Left lung (tissue), 10 donors: ENCODE measurements around the gene JAZF1. TPM values are rescaled to one million over a fixed set of nuclear protein-coding genes. Genes with fewer than 3 reads are reported as not detected.

Experiments
- ATAC-seq: fragments of 200-7000 bp; cut with Tn5 transposase; one replicate; pipeline ENCODE4 v1.9.1; 2020; ENCODE audit warnings: moderate library complexity
- DNase-seq, 4 donors: peaks; one replicate each; pipeline ENCODE4 v3.0.0-alpha.2; 2013 to 2020
- H3K27ac ChIP-seq, 2 donors: fragments of 200-600 bp; sonication (generic) in 1 of 2; one replicate each; pipeline versions ENCODE4 v1.5.0 to v1.8.0; 2020 to 2021
- H3K27me3 ChIP-seq, 2 donors: fragments of 200-600 bp; sonication (generic) in 1 of 2; one replicate each; pipeline versions ENCODE4 v1.5.0 to v1.8.0; 2020 to 2021
- H3K36me3 ChIP-seq, 2 donors: fragments of 200-600 bp; sonication (generic) in 1 of 2; one replicate each; pipeline versions ENCODE4 v1.5.0 to v1.8.0; 2020 to 2021
- H3K4me1 ChIP-seq, 2 donors: fragments of 200-600 bp; one replicate each; pipeline ENCODE4 v1.8.0; 2021
- H3K4me3 ChIP-seq, 2 donors: fragments of 200-600 bp; sonication (generic) in 1 of 2; one replicate each; pipeline versions ENCODE4 v1.5.0 to v1.8.0; 2020 to 2021; ENCODE audit warnings: mild to moderate bottlenecking in 1 of 2
- H3K9me3 ChIP-seq, 2 donors: fragments of 200-600 bp; sonication (generic) in 1 of 2; one replicate each; pipeline versions ENCODE4 v1.5.0 to v1.8.0; 2020 to 2021
- intact Hi-C, 2 donors: fragments of 100-400 bp; cut with DNase I; formaldehyde crosslinking; loops; one replicate each; pipeline versions ENCODE4 v1.11.2 to v1.14.2; 2022
- polyA plus RNA-seq, 6 donors: library from polyadenylated mRNA; unstranded; fragments of 120-200 nt; gene quantifications; one replicate each; pipeline ENCODE4 v1.2.1, GENCODE V29; 2013; ENCODE audit not compliant: insufficient read length in 6 of 6
- total RNA-seq, 2 donors: library from RNA; stranded (reverse); fragmentation: NEBNext Ultra II Directional; extraction: Animal tissue kit (Norgen Biotek cat#: 25700); gene quantifications; one replicate each; pipeline ENCODE4 v1.2.1, GENCODE V29; 2021
- TF ChIP-seq, protein P1 (sequence below), 2 donors: fragments of 200-600 bp; sonication (generic) in 1 of 2; IDR thresholded peaks; one replicate each; pipeline versions ENCODE4 v1.5.0 to v1.8.0; 2021; ENCODE audit warnings: antibody characterized with exemption in 2 of 2
- donor health status: DM: no; HTN: yes; CAD: no.
- donor health status: DM: no; HTN: no; CAD: no.

The JAZF1 gene
- total and polyA plus RNA-seq, 8 donors, result 11.1 to 18.2 (median 13.8) TPM

DNA sequence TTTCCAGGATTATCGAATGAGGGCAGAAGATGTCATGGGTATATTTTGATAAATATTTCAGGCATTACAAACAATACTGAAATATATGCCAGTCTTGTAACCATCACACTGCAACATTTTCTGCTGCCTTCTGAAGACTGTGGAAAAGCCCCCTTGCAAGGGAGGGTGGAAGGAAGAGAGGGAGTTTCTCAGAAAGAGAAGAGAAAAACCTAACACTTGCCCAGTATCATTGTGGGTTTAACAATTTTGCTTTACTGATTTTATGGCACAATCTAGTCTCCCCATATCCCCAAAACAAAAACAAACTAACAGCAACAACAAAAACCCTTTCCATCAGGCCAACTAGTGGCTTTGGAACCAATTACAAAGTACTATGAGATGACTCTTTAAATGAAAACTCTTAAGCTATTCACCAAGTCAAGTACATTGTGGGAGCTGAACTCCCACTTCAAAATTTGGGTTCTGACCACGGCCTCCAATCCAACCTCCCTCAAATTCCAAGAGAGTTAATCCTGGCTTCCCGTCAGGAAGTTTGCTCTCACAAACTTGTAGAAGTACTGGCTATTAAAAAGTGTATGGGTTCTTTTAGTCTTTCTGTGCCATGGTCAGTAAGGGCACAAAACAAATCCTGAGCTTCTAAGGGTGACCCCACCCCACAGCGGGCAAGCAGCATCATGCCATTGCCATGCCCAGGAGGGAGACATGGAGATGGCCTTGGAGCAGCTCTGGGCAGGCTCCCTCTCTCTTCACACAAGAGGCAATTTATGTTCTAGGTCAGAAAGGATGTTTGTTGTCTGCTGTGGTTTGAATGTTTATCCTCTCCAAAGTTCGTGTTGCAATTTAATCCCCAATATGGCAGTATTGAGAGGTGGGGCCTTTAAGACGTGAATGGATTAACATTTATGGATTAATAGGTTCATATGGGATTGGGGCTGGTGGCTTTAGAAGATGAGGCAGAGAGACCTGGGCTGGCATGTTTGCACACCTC lies 96.3 kb downstream of the JAZF1 start:
- no peak for ATAC-seq
- Histone ChIP-seq H3K4me3 (no peak overlapping the region), H3K27ac (peak overlapping the region; percentile 21 to 92), H3K36me3 (no peaks in the 10 kb centered on the region), H3K27me3 (no peaks in the 10 kb centered on the region), H3K9me3 (no peaks in the 10 kb centered on the region), H3K4me1 (peaks cover 4 to 93% of the 10 kb centered on the region in 2 donors)
- intact Hi-C loops, result no loop called here
- TF ChIP-seq, protein P1, sequence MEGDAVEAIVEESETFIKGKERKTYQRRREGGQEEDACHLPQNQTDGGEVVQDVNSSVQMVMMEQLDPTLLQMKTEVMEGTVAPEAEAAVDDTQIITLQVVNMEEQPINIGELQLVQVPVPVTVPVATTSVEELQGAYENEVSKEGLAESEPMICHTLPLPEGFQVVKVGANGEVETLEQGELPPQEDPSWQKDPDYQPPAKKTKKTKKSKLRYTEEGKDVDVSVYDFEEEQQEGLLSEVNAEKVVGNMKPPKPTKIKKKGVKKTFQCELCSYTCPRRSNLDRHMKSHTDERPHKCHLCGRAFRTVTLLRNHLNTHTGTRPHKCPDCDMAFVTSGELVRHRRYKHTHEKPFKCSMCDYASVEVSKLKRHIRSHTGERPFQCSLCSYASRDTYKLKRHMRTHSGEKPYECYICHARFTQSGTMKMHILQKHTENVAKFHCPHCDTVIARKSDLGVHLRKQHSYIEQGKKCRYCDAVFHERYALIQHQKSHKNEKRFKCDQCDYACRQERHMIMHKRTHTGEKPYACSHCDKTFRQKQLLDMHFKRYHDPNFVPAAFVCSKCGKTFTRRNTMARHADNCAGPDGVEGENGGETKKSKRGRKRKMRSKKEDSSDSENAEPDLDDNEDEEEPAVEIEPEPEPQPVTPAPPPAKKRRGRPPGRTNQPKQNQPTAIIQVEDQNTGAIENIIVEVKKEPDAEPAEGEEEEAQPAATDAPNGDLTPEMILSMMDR (IDR thresholded peaks at IDR 0.05), result no peak
- no peak for DNase-seq

- ATAC-seq (peak; percentile 67), DNase-seq (peak in 1 of 4 donors; percentile 43)
- Histone ChIP-seq H3K36me3 (no peaks in the 10 kb centered on the region), H3K4me1 (peaks cover 4 to 88% of the 10 kb centered on the region in 2 donors), H3K27ac (peak overlapping the region; percentile 26 to 92), H3K9me3 (no peaks in the 10 kb centered on the region), H3K4me3 (no peak overlapping the region), H3K27me3 (no peaks in the 10 kb centered on the region)
- intact Hi-C loops, result no loop called here
- TF ChIP-seq, protein P1 (IDR thresholded peaks at IDR 0.05), result no peak
These were observed 97.2 kb downstream of the JAZF1 start for GRCh38 chr7:28083164-28083997.

GRCh38 chr7:28082071-28082470 lies 98.5 kb downstream of the JAZF1 start:
- Histone ChIP-seq H3K4me1 (peaks cover 4 to 84% of the 10 kb centered on the region in 2 donors), H3K36me3 (no peaks in the 10 kb centered on the region), H3K9me3 (no peaks in the 10 kb centered on the region), H3K4me3 (no peak overlapping the region), H3K27ac (peak overlapping the region in 1 of 2 donors; percentile 92), H3K27me3 (no peaks in the 10 kb centered on the region)
- no peak for ATAC-seq
- TF ChIP-seq, protein P1 (IDR thresholded peaks at IDR 0.05), result no peak
- intact Hi-C loops, result no loop called here
- no peak for DNase-seq

DNA sequence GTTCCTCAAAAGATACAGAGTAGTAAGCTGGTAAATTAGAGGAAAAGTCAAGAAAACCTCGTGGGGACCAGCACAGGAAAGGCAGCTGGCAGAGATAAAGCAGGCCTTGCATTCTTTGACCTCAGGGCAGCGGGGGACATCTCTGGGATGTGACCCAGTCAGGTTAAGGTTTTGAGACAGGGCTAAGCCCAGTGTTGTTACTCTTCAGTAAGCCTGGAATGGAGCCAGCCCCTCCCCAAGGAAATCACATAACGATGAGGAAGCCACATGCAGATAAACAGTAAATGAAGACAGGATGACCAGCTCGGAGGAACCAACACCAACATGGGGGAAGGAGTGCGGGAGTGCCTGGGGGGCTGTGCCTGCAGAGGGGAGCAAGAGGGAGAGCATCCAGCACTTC lies 99.6 kb downstream of the JAZF1 start:
- TF ChIP-seq, protein P1 (IDR thresholded peaks at IDR 0.05), result no peak
- peaks cover 4 to 76% of the 10 kb centered on the region in 2 donors for H3K4me1 ChIP-seq
- no peak overlapping the region for H3K4me3 ChIP-seq
- H3K36me3 ChIP-seq, result no peaks in the 10 kb centered on the region
- intact Hi-C loops, result no loop called here
- no peaks in the 10 kb centered on the region for H3K27me3 ChIP-seq
- DNase-seq, result no peak
- no peaks in the 10 kb centered on the region for H3K9me3 ChIP-seq
- no peak for ATAC-seq
- peak overlapping the region in 1 of 2 donors; percentile 62 for H3K27ac ChIP-seq
